NB4 (cell line): ENCODE measurements around the gene OBSCN.

Experiments used
- MYC ChIP-seq: IDR thresholded peaks from 2 replicates; pipeline ENCODE4 v1.6.1; 2011; ENCODE audit warnings: low read depth, low read length
- TF ChIP-seq, protein P1 (sequence below): IDR thresholded peaks from one replicate; pipeline ENCODE4 v1.5.1; 2012; ENCODE audit warnings: low read depth, low read length
- TF ChIP-seq, protein P2 (sequence below): IDR thresholded peaks from 2 replicates; pipeline ENCODE4 v1.6.1; 2011; ENCODE audit warnings: low read depth, low read length

DNA sequence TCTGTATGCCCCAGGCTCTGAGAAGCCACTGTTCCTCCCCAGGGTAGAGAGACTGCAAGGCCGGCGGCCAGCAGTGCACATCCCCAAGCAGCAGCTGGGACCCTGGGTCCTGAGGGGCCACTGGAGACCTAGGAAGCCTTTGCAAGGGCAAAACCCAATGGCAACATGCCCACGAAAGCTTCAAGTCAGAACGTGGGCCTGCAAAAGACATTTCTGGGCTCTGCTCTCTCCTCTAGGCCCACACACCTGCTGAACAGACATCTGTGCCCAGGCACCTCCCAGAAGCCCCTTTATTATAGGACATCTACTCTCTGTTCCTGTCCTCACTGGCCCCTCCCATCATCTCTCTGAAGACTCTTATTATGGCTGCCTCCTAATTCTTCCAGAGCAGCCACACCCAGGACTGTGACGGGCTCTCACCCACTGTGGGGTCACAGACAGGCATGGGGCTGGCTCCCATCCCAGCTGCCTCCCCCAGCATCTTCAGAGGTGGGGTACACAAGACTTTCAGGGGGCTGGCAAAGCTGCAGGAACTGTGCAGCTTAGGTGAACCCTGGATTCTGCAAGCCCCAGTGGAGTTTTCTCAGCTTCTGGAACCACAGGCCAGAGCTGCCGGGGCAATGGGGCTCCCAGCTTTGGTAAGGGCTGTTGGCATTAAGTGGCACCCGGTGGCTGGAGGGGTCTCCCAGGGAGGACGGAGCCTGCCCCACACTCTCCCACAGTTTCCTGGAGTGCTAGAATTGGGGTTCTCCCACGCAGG is 186.1 kb downstream of the OBSCN start:
- no peak for TF ChIP-seq MYC
- TF ChIP-seq, protein P1, sequence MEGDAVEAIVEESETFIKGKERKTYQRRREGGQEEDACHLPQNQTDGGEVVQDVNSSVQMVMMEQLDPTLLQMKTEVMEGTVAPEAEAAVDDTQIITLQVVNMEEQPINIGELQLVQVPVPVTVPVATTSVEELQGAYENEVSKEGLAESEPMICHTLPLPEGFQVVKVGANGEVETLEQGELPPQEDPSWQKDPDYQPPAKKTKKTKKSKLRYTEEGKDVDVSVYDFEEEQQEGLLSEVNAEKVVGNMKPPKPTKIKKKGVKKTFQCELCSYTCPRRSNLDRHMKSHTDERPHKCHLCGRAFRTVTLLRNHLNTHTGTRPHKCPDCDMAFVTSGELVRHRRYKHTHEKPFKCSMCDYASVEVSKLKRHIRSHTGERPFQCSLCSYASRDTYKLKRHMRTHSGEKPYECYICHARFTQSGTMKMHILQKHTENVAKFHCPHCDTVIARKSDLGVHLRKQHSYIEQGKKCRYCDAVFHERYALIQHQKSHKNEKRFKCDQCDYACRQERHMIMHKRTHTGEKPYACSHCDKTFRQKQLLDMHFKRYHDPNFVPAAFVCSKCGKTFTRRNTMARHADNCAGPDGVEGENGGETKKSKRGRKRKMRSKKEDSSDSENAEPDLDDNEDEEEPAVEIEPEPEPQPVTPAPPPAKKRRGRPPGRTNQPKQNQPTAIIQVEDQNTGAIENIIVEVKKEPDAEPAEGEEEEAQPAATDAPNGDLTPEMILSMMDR = no peak
- TF ChIP-seq, protein P2, sequence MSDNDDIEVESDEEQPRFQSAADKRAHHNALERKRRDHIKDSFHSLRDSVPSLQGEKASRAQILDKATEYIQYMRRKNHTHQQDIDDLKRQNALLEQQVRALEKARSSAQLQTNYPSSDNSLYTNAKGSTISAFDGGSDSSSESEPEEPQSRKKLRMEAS = no peak
